GM06990 (cell line): ENCODE data around the gene RELN.

Experiments
- DNase-seq: peaks from one replicate; pipeline ENCODE4 v3.0.0-alpha.2; 2011; ENCODE audit not compliant: insufficient read length; ENCODE audit errors: extremely low read depth
- H3K27me3 ChIP-seq: replicated peaks from 2 replicates; pipeline ENCODE4 v1.6.0; 2011; ENCODE audit warnings: low read length; ENCODE audit not compliant: control insufficient read depth, insufficient read depth
- H3K36me3 ChIP-seq: 2 replicates; pipeline ENCODE4 v1.5.1; 2011; ENCODE audit warnings: low read length; ENCODE audit not compliant: control insufficient read depth, insufficient read depth
- H3K4me3 ChIP-seq: replicated peaks from 2 replicates; pipeline ENCODE4 v1.5.1; 2011; ENCODE audit warnings: low read depth, mild to moderate bottlenecking, control low read depth, low read length
- CTCF ChIP-seq: IDR thresholded peaks from 2 replicates; pipeline ENCODE4 v1.5.1; 2011; ENCODE audit warnings: low read length, control low read depth, mild to moderate bottlenecking, inconsistent platforms; ENCODE audit not compliant: insufficient read depth, poor library complexity, severe bottlenecking

The RELN gene

GRCh38 chr7:103547451-103548284, 441.8 kb downstream of the RELN start:
- Histone ChIP-seq H3K36me3 (no peaks in the 10 kb centered on the region), H3K4me3 (no peak overlapping the region), H3K27me3 (no peaks in the 10 kb centered on the region)
- no peak for TF ChIP-seq CTCF
- no peak for DNase-seq

- H3K27me3 ChIP-seq: no peaks in the 10 kb centered on the region
- no peaks in the 10 kb centered on the region for H3K36me3 ChIP-seq
- H3K4me3 ChIP-seq: no peak overlapping the region
- DNase-seq: no peak
- no peak for TF ChIP-seq CTCF
These were observed 447.0 kb downstream of the RELN start for GRCh38 chr7:103542470-103542869.

- no peak for TF ChIP-seq CTCF
- H3K4me3 ChIP-seq: no peak overlapping the region
- H3K27me3 ChIP-seq: no peaks in the 10 kb centered on the region
- no peaks in the 10 kb centered on the region for H3K36me3 ChIP-seq
- no peak for DNase-seq
These were observed 447.5 kb downstream of the RELN start for GRCh38 chr7:103541947-103542346.

- DNase-seq: no peak
- Histone ChIP-seq H3K4me3 (no peak overlapping the region), H3K27me3 (no peaks in the 10 kb centered on the region), H3K36me3 (no peaks in the 10 kb centered on the region)
- no peak for TF ChIP-seq CTCF
These were observed 448.4 kb downstream of the RELN start for GRCh38 chr7:103541026-103541425.

GRCh38 chr7:103540338-103540737, 449.1 kb downstream of the RELN start:
- TF ChIP-seq CTCF: no peak
- no peak for DNase-seq
- no peak overlapping the region for H3K4me3 ChIP-seq
- H3K36me3 ChIP-seq: no peaks in the 10 kb centered on the region
- H3K27me3 ChIP-seq: no peaks in the 10 kb centered on the region

- TF ChIP-seq CTCF: no peak
- no peaks in the 10 kb centered on the region for H3K36me3 ChIP-seq
- no peak overlapping the region for H3K4me3 ChIP-seq
- H3K27me3 ChIP-seq: no peaks in the 10 kb centered on the region
- no peak for DNase-seq
These were observed 449.6 kb downstream of the RELN start for GRCh38 chr7:103539875-103540274.
